Measurements from ENCODE around the gene HYAL1.

DNA sequence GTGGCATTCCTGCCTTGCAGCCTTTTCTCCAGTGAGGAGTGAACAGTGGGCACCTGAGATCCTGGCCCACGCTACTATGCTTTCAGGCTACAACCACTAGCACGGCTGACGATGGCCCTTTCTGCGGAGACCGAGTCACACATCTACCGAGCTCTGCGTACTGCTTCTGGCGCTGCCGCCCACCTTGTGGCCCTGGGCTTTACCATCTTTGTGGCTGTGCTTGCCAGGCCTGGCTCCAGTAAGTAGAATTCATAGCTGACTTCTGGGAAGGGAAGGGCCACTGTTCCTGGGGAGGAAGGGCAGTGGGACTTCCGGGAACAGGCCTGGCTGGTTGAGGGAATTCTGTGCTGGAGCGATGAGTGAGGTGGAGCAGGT, 47.9 kb upstream of the HYAL1 start:
- TF ChIP-seq POLR2A (IDR thresholded peaks at IDR 0.05) (no peak), POLR2AphosphoS5 (IDR thresholded peaks at IDR 0.05) (no peak)
- TF ChIP-seq, protein P1, sequence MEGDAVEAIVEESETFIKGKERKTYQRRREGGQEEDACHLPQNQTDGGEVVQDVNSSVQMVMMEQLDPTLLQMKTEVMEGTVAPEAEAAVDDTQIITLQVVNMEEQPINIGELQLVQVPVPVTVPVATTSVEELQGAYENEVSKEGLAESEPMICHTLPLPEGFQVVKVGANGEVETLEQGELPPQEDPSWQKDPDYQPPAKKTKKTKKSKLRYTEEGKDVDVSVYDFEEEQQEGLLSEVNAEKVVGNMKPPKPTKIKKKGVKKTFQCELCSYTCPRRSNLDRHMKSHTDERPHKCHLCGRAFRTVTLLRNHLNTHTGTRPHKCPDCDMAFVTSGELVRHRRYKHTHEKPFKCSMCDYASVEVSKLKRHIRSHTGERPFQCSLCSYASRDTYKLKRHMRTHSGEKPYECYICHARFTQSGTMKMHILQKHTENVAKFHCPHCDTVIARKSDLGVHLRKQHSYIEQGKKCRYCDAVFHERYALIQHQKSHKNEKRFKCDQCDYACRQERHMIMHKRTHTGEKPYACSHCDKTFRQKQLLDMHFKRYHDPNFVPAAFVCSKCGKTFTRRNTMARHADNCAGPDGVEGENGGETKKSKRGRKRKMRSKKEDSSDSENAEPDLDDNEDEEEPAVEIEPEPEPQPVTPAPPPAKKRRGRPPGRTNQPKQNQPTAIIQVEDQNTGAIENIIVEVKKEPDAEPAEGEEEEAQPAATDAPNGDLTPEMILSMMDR (IDR thresholded peaks at IDR 0.05), result no peak

Data from breast epithelium (tissue), 3 donors.